ENCODE results near the gene KRCC1.
A peak's percentile ranks its signal among the peaks of the same experiment; 100 is the strongest.
"Not testable (repeated sequence)": the region's sequence is repeated elsewhere in the genome, so short reads cannot be mapped to it uniquely, and the experiment has no call there.

The KRCC1 gene

DNA sequence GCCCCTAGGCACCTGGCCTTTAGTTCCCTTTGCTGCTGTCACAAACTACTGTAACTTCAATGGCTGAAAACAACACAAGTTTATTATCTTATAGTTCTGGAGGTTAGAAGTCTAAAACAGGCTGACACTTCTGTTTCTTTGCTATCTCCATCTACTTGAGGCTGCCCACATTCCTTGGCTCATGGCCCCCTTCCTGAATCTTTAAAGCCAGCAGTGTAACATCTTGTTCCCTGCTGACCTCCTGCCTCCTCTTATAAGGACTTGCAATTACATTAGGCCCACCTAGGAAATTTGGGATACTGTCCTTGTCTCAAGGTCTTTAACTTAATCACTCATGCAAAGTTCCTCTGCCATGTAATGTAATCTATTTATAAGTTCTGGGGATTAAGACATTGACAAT is 18.6 kb upstream of the KRCC1 start:
- DNase-seq, result no peak

DNA sequence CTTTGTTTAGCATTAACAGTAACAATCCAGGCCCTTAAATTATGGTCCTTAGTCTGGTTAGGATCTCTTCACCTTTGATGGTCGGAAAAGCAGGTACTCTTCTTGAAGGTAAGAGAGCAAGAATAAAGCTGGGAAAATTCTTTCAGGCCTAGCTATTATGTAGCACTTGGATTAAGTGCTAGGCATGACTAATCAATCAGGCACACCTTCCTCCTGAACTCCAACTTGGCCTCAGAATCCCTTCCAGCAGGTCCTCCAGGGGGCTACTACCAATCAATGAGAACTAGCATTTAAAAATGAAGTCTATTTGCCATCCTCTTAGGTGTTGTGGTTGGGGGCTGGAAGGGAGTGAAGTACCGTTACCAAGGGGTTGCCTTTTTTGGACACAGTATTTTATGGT is 15.8 kb upstream of the KRCC1 start:
- no peak for DNase-seq

DNA sequence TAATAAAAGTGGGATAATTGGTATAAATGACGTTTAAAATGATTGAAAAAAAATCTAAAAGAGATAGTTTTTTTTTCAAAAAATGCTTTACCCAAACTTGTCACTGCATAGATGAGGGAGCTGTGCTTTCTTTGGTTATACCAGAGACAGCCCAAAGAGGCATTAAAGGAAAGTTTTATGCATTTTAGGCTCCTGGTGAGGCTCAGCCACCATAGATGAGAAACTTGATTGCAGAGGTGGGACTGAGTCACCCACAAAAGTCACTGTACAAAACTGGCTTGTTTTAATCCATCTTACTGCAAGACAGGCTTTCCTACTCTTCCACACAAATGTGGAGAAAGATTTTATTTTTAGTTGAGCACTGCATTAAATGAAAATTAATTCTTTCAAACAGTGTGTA is 14.5 kb upstream of the KRCC1 start:
- no peak for DNase-seq

DNA sequence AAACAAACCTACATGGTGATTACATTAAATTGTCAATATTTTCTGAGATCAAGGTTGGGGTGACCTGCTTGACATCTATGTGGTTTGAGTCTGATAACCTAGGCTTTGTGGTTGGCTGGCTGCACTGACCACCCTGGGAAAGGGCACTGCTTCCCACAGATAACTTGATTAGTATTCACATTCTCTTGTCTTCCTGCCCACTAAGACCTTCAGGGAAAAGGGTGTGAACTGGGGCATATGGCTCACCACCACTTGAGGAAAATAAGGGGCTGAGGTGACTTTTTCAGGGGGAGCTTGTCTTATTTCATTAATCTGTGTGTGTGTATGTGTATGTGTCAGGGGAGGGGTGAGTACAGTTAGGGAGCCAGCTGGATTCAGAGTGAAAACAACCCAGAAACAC is 13.5 kb upstream of the KRCC1 start:
- DNase-seq, result no peak

DNA sequence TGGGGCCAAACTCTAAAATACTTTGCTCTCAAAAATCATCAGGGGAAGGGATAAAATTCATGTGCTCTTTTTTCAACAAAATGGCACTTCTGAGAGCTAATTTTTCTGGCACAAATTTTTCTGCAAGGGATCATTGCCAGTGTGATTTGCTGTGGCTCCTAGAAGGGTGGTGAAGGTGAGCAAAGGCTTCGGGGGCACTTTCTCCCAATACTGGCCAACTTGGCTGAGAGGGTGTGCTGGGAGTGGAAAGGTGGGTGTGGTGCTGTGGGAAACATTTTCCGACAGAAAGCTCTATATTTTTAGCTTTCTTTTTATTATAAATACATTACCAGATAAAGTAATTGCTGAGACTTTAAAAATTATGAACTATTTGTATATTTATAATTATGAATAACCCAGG is 12.5 kb upstream of the KRCC1 start:
- no peak for DNase-seq

DNA sequence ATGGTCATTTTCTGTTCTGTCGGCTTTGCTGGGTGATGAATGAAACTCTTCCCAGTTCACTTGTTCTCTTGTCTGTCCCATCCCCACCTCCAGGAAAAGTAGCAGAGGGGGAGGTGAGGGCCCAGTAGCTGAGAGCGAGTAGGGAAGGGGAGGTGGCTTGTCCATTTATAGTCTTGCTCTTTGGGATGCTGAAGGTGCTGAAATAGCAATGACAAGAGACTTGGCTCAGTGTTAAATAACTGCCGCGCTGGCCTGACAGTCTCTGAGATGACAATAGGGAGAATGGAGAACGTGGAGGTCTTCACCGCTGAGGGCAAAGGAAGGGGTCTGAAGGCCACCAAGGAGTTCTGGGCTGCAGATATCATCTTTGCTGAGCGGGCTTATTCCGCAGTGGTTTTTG is 12.0 kb upstream of the KRCC1 start, which contains the start of gene SMYD1:
Gene SMYD1, plus strand, starts transcription at position 228 of the 400 bp plus-strand sequence. Its CDS starts 40 bp downstream, at position 268.
- no peak for DNase-seq

DNA sequence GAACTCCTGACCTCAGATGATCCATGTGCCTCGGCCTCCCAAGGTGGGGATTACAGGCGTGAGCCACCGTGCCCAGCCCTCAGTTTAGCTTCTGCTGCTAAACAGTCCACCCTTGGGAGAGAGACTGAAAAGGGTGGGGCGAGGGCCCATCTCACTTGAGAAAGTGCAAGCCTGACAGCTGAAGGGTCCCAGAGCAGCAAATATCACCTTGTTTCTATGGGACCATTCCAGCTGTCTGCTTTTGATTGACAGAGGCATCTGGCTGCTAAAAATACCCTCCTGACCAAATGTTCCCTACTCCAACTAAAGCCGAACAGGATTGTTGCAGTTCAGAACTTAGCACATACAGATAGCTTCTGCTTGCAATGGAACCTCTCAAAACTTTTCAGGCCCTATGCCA is 11.6 kb upstream of the KRCC1 start:
- DNase-seq, result no peak

DNA sequence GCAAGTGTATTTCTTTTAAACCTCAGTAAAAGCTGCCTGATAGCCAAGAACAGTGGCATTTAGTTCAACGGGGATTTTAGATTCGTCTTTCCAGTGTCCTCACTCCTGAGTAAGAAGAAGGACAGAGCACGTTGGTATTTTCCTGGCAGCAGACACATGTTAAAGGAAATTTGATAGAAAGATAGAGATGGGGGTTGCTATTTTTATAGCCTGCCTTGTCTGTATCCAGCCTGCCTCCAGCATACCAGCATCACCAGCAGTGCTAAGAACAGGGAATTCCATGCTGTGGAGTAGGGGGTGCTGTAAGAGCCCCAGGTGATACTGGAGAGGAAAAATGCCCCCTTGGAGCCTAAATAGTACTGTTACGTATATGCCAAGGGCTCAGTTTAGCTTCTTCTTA is 11.0 kb upstream of the KRCC1 start:
- no peak for DNase-seq

DNA sequence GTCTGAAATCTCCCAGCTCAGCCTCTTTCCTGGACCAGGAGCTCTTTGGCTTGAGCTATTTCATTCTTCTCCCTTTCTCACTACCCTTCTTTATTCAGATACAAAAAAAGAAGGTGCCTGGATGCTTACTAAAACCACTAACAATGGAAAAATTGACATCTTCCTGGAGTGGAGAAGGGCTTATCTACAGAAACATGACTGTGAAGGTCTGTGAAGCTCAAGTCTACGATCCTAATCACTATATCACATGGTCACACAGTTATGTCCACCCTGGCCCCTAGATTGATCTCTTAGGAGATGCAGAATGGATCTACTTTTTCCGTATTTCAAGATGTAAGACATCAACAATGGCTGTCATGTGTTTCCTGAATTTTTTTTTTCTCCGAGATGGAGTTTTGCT is 5.7 kb upstream of the KRCC1 start:
- DNase-seq, result no peak

DNA sequence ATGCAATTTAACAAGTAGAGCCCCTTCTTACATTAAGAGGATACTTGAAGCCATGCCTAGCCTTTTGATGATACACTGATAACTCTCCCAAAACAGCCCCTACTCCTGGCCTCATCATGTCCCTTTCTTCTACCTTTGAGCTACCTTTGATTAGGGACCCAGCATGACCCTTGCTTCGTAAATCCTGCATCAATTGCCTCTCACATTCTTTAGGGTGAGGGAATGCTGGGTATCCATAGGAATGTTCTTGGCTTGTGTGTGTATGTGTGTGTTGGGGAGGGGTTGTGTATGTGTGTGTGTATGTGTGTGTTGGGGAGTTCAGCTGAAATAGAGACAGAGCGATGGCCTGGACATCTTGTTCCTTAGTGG is 5.3 kb upstream of the KRCC1 start:
- DNase-seq, result no peak

DNA sequence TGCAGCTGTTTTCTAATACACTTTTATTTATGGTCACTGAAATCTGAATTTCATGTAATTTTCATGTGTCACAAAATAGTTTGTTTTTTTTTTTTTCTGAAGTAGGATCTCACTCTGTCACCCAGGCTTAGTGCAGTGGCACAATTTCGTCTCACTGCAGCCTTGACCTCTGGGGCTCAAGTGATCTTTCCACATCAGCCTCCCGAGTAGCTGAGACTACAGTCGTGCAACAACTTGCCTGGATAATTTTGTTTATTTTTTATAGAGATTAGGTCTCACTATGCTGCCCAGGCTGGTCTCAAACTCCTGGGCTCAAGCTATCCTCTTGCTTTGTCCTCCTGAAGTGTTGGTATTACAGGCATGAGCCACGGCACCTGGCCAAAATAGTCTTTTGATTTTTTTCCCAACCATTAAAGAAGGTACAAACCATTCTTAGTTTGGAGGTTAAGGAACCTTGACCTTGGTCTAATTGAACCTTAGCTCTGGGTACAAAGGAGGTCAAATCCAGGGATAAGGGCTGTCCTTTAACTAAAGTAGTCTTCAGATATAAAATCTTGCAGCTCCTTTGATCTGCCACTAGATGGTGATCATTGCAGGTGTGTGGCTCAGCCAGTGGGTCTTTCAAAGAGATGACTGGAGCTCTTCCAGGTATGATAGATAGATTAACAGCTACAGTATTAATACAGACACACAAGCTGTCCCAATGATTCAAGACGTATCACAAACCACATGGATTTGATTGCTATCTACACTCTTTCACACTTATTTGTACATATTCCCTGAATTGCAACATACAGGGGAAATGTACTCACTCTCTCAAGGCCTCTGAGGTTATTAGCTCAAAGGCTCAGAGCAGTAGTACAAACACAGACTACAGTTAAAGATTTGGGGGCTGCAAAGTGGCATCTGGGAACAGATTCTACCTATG is 4.7 kb upstream of the KRCC1 start:
- DNase-seq, result peak; percentile 20

DNA sequence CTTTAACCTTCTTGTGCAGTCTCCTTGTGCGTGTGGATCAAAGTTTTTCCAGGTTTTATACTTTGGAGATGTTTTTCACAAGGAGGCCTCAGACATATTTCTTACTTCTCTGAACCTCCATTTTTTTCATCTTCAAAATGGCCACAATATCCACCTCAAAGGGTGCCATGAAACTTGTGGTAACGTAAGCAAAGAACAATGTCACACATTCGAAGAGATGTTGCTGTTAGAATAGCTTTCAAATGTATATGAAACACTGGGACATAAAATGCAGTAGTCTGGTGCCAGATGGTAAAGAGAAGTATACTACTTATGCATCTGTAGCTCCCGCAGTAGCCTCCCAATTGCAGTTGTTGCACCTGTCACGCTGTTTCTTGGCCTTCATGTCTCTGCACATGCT is 2.6 kb upstream of the KRCC1 start:
- DNase-seq, result no peak

DNA sequence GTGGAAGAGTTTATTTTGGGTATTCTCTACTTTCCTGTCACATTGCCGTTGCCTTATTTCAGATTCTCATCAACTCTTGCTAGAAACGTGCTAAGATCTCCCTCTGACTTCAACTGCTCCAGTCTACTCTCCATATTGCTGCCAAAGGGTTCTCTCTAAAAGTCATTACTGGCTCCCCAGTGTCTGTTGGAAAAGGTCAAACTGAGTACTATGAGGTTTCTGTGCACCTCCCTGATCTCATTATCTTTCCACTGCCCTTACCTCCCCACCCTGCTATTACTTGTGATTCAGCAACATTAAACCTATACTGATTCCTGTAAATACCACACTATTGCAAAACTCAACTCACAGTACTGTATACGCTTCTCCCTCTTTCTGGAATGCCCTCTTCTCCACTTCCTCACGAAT is 1.9 kb upstream of the KRCC1 start:
- peak; percentile 38 for DNase-seq

DNA sequence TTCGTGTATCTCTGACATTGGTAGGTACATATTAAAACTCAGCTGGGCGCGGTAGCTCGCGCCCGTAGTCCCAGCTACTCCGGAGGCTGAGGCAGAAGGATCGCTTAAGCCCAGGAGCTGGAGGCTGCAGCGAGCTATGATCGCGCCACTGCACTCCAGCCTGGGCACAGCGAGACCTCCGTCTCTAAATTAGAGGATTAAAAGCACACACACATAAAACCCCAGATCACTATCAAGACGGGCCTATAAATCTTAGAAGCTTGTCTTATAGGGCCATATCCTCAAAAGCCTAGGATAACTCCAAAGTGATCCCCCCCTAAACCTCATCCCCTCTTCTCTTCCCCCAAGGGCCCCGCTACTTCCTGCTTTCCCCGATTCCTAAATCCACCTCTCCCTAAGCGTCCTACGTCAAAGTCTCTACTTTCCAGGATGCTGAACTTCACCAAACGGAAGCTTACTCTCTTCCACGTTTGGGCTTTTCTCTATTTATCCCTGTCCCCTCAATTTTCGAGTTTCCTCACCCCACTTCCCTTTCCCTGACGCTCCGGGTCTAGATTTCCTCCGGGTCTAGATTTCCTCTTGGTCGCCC is 707 bp downstream of the KRCC1 start:
- DNase-seq, result no peak

DNA sequence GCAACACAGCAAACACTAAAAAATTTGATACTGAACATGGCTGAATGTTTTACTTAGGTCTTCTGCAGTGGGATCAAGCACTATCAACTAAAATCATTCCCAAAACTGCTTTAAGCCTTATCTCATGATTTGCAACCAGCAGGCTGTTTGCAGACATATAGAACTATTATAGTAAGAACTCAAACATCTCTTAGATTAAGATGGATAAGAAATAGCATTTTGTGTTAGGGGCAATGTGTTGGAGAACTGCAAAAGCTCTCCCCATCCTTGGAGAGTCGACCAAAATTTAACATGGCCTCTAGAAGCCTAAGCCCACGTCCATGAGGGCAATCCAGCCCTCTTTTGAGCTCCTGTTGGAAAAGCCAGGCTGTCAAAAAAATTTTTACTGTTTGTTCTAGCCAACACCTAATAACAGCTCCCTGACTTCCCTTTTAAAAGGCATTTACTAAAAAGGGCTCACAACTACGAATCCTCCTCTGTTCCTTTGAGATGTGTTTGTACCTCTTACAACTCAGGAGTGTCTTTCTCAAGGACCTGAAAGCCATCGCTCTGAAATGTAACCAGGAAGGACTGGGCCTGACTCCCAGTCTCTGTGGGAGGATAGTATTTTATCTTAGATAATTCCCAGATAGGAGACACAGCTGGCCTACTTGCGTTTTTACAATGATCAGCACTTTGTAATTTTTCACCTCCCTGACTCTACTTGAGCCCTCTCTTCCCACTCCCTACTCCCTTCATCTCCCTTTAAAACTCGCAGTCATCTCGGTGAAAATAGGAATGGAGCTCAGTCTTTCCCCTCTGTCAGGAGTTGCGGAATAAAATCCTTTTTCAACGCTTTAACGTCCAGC is 1.4 kb downstream of the KRCC1 start:
- DNase-seq, result no peak

DNA sequence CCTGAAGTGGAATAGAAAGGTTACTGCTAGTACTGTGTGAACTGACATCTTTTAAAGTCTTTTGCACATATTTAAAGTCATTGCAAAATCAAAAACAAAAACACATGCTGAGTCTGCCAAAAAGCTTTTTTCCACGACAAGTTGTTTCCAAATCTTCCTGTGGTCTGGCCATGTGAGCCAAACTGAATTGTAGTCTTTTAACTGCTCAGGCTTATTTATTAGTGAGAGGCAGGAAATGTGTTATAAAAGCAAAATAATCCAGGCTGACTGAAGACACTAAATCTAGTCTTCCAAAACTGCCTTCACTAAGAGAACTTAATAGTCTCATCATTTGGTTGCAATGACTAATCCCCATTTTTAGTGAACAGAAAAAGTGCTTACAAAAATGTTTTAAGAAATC is 2.3 kb downstream of the KRCC1 start:
- no peak for DNase-seq

DNA sequence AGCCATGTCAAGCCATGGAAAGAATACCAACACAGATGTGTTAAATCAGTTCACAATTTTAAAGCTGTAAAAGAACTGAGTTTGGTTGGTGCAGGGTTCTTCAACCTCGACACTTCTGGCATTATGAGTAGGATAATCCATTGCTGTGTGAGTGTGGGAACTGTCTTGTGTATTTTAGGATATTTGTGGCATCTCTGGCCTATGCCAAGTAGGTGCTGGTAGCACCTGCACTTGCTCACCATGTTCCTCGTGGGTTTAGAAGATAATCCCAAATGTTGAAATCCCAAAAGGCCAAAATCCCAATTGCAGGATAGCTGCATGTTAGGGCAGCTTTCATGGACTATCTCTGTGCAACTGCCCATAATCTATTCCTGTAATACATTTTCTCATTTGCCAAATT is 3.8 kb downstream of the KRCC1 start:
- DNase-seq, result no peak

DNA sequence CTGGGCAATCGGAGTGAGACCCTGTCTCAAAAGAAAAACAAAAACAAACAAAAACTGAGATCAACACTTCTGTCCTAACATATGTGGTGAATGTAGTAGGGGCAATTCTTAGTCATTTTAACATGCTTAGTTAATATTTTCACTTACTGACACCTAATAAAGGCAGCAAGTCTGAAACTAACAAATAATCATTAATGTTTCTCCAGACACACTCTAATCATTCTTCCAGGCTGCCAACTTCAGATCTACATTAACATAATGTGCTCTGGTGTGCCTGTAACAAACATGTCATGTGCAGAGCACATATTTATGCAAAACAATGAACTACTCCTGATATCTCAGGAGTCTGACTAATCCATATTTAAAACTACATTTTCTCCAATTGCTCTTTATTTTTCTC is 6.0 kb downstream of the KRCC1 start:
- DNase-seq, result no peak

DNA sequence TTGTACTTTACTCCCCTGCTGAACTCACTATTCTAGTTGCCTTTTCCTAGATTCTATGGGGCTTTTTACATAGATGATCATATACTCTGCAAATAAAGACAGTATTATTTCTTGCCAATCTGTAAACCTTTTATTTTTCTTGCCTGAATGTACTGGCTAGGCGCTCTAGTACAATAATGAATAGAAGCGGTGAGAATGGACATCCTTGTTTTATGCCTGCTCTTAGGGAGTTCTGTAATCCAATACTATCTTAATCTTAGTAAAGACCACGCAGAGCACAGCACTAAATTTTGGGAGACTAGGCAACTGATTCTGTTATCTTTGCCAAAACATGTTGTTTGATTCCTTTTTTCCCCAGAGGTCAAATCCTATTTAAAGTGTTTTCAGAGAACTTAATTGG is 7.0 kb downstream of the KRCC1 start:
- no peak for DNase-seq

DNA sequence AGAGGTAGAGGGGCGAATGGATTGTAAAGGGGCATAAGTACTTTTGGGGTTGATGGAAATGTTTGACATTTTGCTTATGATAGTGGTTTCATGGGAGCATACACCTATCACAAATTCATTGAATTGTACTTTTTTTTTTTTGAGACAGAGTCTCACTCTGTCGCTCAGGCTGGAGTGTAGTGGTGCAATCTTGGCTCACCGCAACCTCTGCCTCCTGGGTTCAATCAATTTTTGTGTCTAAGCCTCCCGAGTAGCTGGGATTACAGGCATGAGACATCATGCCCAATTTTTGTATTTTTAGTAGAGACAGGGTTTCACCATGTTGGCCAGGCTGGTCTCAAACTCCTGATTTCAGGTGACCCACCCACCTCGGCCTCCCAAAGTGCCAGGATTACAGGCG is 10.0 kb downstream of the KRCC1 start:
- DNase-seq, result not testable (repeated sequence)

DNA sequence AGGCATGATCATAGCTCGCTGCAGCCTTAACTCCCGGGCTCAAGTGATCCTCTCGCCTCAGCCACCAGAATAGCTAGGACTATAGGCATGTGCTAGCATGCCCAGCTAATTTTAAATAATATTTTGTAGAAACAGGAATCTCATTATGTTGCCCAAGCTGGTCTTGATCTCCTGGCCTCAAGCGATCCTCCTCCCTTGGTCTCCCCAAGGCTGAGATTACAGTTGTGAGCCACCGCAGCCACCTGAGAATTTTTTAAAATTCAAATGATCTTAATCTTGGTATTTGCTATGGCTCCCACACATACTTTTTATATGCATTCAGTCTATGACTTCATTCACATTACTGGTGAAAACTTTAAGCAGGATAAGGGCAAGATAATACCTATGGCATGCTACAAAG is 13.1 kb downstream of the KRCC1 start:
- DNase-seq, result peak; percentile 43

DNA sequence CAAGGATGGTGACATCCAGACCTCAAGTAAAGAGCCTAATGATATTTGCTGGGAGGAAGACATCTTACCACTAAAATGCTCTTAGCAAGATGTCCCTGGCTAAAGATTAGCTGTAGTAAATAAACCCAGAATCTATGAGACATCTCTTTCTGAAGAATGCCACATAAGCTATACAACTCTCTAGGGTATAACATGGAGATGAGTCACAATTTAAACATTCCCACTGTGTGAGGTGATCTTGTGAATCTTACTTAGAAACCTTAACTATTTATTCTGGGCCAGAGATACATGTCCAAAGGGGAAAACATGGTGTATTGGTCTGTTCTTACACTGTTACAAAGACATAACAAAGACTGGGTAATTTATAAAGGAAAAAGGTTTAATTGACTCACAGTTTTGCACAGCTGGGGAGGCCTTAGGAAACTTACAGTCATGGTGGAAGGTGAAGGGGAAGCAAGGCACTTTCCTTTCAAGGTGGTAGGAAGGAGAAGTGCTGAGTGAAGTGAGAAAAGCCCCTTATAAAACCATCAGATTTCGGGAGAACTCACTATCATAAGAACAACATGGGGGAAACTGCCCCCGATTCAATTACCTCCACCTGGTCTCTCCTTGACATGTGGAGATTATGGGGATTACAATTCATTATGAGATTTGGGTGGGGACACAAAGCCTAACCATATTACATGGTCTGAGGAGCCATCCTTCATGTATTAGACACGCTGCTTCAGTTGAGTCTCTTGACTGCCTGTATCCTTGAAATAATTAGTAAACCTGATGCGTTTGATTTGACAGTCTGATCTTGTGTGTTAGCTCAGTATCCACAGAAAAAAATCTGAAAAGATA is 17.1 kb downstream of the KRCC1 start:
- DNase-seq, result peak; percentile 81

DNA sequence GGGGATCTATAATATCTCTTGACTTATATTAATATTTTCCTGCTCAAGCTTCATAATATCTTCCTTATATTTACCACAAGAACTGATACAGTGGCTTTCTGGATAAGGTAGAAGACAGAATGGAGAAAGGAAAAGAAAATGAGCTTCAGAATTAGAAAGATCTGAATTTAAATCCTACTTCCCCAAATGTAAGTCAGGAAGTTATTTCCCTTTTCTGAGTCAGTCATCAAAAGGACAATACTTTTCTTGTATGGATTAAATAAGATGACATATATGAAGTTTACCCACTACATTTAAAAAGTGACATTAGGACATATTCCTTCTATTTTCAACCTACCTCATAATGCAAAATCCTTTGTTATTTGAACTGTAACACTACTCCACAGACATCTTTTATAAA is 19.0 kb downstream of the KRCC1 start:
- DNase-seq, result no peak
